K562 (cell line): ENCODE data around the gene TMC4. TPM values are rescaled to one million over a fixed set of nuclear protein-coding genes. Genes with fewer than 3 reads are reported as not detected.
A peak's percentile ranks its signal among the peaks of the same experiment; 100 is the strongest.

ENCODE experiments used
- BRD9 ChIP-seq: fragments of 450-650 bp; IDR thresholded peaks from 2 replicates; pipeline ENCODE4 v1.6.1; 2018; ENCODE audit warnings: low read depth; ENCODE audit not compliant: partially characterized antibody
- CBFA2T2 ChIP-seq: fragments of 450-650 bp; conservative IDR thresholded peaks from 2 replicates; pipeline ENCODE4 v1.6.1; 2017; ENCODE audit warnings: mild to moderate bottlenecking
- FOXK2 ChIP-seq, 2 experiments: fragments of 450-650 bp; IDR thresholded peaks in 1 of 2; conservative IDR thresholded peaks in 1 of 2; 2 replicates each; pipeline ENCODE4 v1.6.1; 2016; ENCODE audit warnings: low read depth in 2 of 2, mild to moderate bottlenecking in 1 of 2
- FUS ChIP-seq: fragments of 200-400 bp; formaldehyde crosslinking; optimal IDR thresholded peaks from 2 replicates; pipeline ENCODE3; 2017; ENCODE audit warnings: low read depth, low read length
- KHSRP ChIP-seq: fragments of 450-650 bp; IDR thresholded peaks from 2 replicates; pipeline ENCODE4 v1.6.1; 2017
- MEF2A ChIP-seq: IDR thresholded peaks from 2 replicates; pipeline ENCODE4 v1.6.1; 2011; ENCODE audit warnings: low read depth, mild to moderate bottlenecking, low read length, moderate library complexity; ENCODE audit not compliant: control insufficient read depth
- MEF2D ChIP-seq: conservative IDR thresholded peaks from 2 replicates; pipeline ENCODE4 v1.6.1; 2016; ENCODE audit warnings: low read depth, missing genetic modification characterization, missing compliant biosample characterization
- NFATC3 ChIP-seq: fragments of 450-650 bp; IDR thresholded peaks from 2 replicates; pipeline ENCODE4 v1.6.1; 2017; ENCODE audit warnings: mild to moderate bottlenecking
- OTX1 ChIP-seq: fragments of 450-650 bp; formaldehyde crosslinking; IDR thresholded peaks from 2 replicates; pipeline ENCODE4 v1.4.0; 2022; ENCODE audit warnings: mild to moderate bottlenecking
- POLR2H ChIP-seq: IDR thresholded peaks from 2 replicates; pipeline ENCODE4 v1.6.1; 2016; ENCODE audit warnings: missing genetic modification characterization, low read depth, mild to moderate bottlenecking, control low read depth, missing compliant biosample characterization, moderate library complexity
- RNF2 ChIP-seq: sonication (generic); IDR thresholded peaks from 2 replicates; pipeline ENCODE4 v1.6.1; 2016
- THAP12 ChIP-seq: fragments of 250-450 bp; sonication (Bioruptor Pico); IDR thresholded peaks from 2 replicates; pipeline ENCODE4 v1.9.0; 2021; ENCODE audit warnings: mild to moderate bottlenecking, inconsistent platforms
- ZBTB26 ChIP-seq: fragments of 450-650 bp; formaldehyde crosslinking; IDR thresholded peaks from 2 replicates; pipeline ENCODE4 v1.4.0; 2022; ENCODE audit warnings: missing genetic modification characterization
- ZEB2 ChIP-seq: fragments of 450-650 bp; IDR thresholded peaks from 2 replicates; pipeline ENCODE4 v1.6.1; 2016
- ZNF57 ChIP-seq: fragments of 450-650 bp; formaldehyde crosslinking; IDR thresholded peaks from 2 replicates; pipeline ENCODE4 v1.4.0; 2020; ENCODE audit warnings: mild to moderate bottlenecking, moderate library complexity
- ZNF717 ChIP-seq: fragments of 250-450 bp; sonication (Bioruptor Pico); IDR thresholded peaks from 2 replicates; pipeline ENCODE4 v1.5.0; 2021
- ZNF778 ChIP-seq: fragments of 450-650 bp; formaldehyde crosslinking; IDR thresholded peaks from 2 replicates; pipeline ENCODE4 v1.4.0; 2020; ENCODE audit warnings: mild to moderate bottlenecking, moderate library complexity
- ZNF830 ChIP-seq: fragments of 250-450 bp; sonication (Bioruptor Pico); IDR thresholded peaks from 2 replicates; pipeline ENCODE4 v1.5.0; 2021; ENCODE audit warnings: mild to moderate bottlenecking
- polyA plus RNA-seq, 8 experiments: library from polyadenylated mRNA; depleted of rRNA in 4 of 8; stranded (reverse) in 5 of 8; unstranded in 3 of 8; fragments of >200 nt; fragmentation: Nextera tagmentation in 2 of 8; fragmentation: Illumina TruSeq in 1 of 8; extraction: Ambion mirVana in 2 of 8; extraction: Trizol in 1 of 8; gene quantifications; 2 replicates each; pipeline versions ENCODE4 v1.2.1 to v1.2.3, GENCODE V29; 2011 to 2014; ENCODE audit warnings: inconsistent platforms in 1 of 8, missing spikeins in 1 of 8
- total RNA-seq, 7 experiments: library from RNA; depleted of rRNA in 6 of 7; stranded (reverse); fragments of >200 nt in 6 of 7; fragmentation: Illumina TruSeq in 2 of 7; extraction: Trizol in 2 of 7; gene quantifications; 2 replicates each; pipeline versions ENCODE4 v1.2.1 to v1.2.3, GENCODE V29; 2011 to 2021; ENCODE audit warnings: low replicate concordance in 1 of 7
- TF ChIP-seq, protein P1 (sequence below): fragments of 450-650 bp; formaldehyde crosslinking; IDR thresholded peaks from 2 replicates; pipeline ENCODE4 v1.4.0; 2020; ENCODE audit warnings: mild to moderate bottlenecking, mixed read lengths
- TF ChIP-seq, protein P2 (sequence below): sonication (generic); formaldehyde crosslinking; IDR thresholded peaks from 2 replicates; pipeline ENCODE4 v1.8.0; 2022; ENCODE audit warnings: mild to moderate bottlenecking, low read depth, missing genetic modification reagents
- TF ChIP-seq, protein P3 (sequence below): fragments of 250-450 bp; sonication (Bioruptor Pico); IDR thresholded peaks from 2 replicates; pipeline ENCODE4 v1.4.0; 2020; ENCODE audit warnings: mild to moderate bottlenecking, moderate library complexity

Gene TMC4
- total and polyA plus RNA-seq, 9 of the 15 experiments (the other 6 are each of a cell fraction or from before 2014, with no cell fraction given) = 0.12 to 0.79 (median 0.36) TPM; not detected in 2

- TF ChIP-seq, protein P1, sequence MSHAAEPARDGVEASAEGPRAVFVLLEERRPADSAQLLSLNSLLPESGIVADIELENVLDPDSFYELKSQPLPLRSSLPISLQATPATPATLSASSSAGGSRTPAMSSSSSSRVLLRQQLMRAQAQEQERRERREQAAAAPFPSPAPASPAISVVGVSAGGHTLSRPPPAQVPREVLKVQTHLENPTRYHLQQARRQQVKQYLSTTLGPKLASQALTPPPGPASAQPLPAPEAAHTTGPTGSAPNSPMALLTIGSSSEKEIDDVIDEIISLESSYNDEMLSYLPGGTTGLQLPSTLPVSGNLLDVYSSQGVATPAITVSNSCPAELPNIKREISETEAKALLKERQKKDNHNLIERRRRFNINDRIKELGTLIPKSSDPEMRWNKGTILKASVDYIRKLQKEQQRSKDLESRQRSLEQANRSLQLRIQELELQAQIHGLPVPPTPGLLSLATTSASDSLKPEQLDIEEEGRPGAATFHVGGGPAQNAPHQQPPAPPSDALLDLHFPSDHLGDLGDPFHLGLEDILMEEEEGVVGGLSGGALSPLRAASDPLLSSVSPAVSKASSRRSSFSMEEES (CRISPR knock-in tag) = peak; percentile 33; the same call in 1 of the 2 replicates
- TF ChIP-seq MEF2D (tag) (peak; percentile 87; the same call in 1 of the 2 replicates), ZBTB26 (CRISPR knock-in tag) (peak; percentile 83; the same call in 1 of the 2 replicates), NFATC3 (no peak), CBFA2T2 (peak; percentile 87), BRD9 (peak; percentile 33), OTX1 (CRISPR knock-in tag) (peak; percentile 47), ZEB2 (peak; percentile 80; the same call in 1 of the 2 replicates), ZNF717 (CRISPR knock-in tag) (peak; percentile 75; the same call in 1 of the 2 replicates), ZNF830 (no peak), FUS (no peak), RNF2 (peak; percentile 97), MEF2A (peak; percentile 25; the same call in 1 of the 2 replicates), ZNF778 (no peak), ZNF57 (CRISPR knock-in tag) (no peak; the same call in none of the 2 replicates), POLR2H (tag) (peak; percentile 32; the same call in 1 of the 2 replicates), KHSRP (peak; percentile 64), THAP12 (CRISPR knock-in tag) (peak; percentile 51), FOXK2 (conservative IDR thresholded peaks at IDR 0.05 in 1 of 2, IDR thresholded peaks at IDR 0.05 in 1 of 2; ENCODE audit: low read depth in 2 of 2) (peak; percentile 97 to 98)
- TF ChIP-seq, protein P2, sequence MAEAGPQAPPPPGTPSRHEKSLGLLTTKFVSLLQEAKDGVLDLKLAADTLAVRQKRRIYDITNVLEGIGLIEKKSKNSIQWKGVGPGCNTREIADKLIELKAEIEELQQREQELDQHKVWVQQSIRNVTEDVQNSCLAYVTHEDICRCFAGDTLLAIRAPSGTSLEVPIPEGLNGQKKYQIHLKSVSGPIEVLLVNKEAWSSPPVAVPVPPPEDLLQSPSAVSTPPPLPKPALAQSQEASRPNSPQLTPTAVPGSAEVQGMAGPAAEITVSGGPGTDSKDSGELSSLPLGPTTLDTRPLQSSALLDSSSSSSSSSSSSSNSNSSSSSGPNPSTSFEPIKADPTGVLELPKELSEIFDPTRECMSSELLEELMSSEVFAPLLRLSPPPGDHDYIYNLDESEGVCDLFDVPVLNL (CRISPR knock-in tag) = no peak
- TF ChIP-seq, protein P3, sequence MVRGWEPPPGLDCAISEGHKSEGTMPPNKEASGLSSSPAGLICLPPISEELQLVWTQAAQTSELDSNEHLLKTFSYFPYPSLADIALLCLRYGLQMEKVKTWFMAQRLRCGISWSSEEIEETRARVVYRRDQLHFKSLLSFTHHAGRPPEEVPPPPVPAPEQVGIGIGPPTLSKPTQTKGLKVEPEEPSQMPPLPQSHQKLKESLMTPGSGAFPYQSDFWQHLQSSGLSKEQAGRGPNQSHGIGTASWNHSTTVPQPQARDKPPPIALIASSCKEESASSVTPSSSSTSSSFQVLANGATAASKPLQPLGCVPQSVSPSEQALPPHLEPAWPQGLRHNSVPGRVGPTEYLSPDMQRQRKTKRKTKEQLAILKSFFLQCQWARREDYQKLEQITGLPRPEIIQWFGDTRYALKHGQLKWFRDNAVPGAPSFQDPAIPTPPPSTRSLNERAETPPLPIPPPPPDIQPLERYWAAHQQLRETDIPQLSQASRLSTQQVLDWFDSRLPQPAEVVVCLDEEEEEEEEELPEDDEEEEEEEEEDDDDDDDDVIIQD (CRISPR knock-in tag) = no peak
Measured at GRCh38 chr19:54207983-54208783, 35.2 kb upstream of the TMC4 start (continued).
